ACC112 (cell line): ENCODE results near the gene HTT-AS.
A peak's percentile ranks its signal among the peaks of the same experiment; 100 is the strongest.

ENCODE experiments used
- H2AFZ ChIP-seq: fragments of 200-600 bp; sonication (generic); one replicate; pipeline ENCODE4 v1.6.0; 2017; ENCODE audit warnings: antibody characterized with exemption, low read length; ENCODE audit not compliant: unreplicated experiment
- H3K27ac ChIP-seq: fragments of 200-600 bp; sonication (generic); 2 replicates; pipeline ENCODE4 v1.5.1; 2014; ENCODE audit warnings: low read depth, mild to moderate bottlenecking, antibody characterized with exemption, low read length, moderate library complexity
- H3K27me3 ChIP-seq: fragments of 200-600 bp; sonication (generic); 2 replicates; pipeline ENCODE4 v1.6.1; 2014; ENCODE audit warnings: mild to moderate bottlenecking, antibody characterized with exemption, low read length, moderate library complexity, mixed read lengths; ENCODE audit not compliant: insufficient read depth
- H3K36me3 ChIP-seq: fragments of 200-600 bp; sonication (generic); 2 replicates; pipeline ENCODE4 v1.6.1; 2016; ENCODE audit warnings: mild to moderate bottlenecking, antibody characterized with exemption, low read length, moderate library complexity, mixed read lengths; ENCODE audit not compliant: insufficient read depth
- H3K4me1 ChIP-seq: fragments of 200-600 bp; sonication (generic); one replicate; pipeline ENCODE4 v1.6.1; 2016; ENCODE audit warnings: low read length, mixed read lengths; ENCODE audit not compliant: insufficient read depth, unreplicated experiment, control insufficient read depth
- H3K4me3 ChIP-seq: fragments of 200-600 bp; sonication (generic); 2 replicates; pipeline ENCODE4 v1.5.1; 2014; ENCODE audit warnings: mild to moderate bottlenecking, low read depth, low read length
- H3K79me2 ChIP-seq: fragments of 200-600 bp; sonication (generic); one replicate; pipeline ENCODE4 v1.6.0; 2016; ENCODE audit warnings: low read length; ENCODE audit not compliant: control insufficient read depth, unreplicated experiment, insufficient read depth

HTT-AS gene

DNA sequence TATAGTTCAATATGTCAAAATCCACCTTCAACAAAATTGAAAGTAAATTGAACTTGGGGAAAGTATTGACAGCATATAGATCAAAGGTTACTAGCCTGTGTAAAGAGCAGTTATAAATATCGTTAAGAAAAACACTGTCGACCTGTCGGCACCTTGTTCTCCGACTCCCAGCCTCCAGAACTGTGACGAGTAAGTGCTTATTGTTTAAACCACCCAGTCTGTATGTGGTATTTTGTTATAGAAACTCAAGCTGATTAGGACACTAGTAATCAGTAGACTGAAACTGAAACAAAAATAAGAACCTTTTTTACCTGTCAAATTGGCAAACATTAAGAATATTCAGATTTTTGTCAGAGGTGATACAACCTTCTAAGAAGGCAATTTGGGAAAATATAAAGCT lies 17.1 kb upstream of the HTT-AS start:
- Histone ChIP-seq H3K27me3 (no peaks in the 10 kb centered on the region), H3K79me2 (peaks cover 12% of the 10 kb centered on the region), H3K36me3 (peaks cover 7% of the 10 kb centered on the region), H2AFZ (no peak overlapping the region), H3K27ac (no peak overlapping the region), H3K4me1 (no peaks in the 10 kb centered on the region), H3K4me3 (no peak overlapping the region)

DNA sequence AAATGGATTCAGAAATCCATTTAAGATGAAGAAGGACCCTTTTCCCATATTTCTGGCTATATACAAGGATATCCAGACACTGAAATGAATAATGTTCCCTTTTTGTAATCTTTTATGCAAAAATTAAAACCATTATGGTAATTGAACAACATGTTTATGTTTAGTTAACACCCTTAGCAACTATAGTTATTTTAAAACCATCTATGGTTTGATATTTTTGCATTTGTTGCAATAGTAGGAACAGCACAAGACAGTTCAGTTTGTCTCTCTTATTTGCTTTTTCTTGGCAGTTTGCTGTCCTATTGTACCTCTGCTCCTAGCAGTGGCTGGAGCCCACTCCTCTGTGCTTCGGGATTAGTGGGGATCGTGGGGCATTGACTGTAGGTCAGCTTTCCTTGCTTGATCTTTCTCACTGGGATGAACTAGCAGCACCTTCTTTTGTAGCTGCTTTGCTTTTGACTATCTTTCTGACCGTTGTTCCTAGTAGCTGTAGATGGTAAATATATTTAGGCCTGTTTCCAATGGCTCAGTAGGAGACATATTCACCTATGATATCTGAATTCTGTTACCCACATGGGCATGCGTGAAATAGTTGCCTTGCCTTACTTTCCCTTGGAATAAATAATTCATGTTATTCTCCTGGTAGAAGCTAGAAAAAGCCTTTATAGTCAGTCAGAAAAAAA lies 12.9 kb upstream of the HTT-AS start:
- no peak overlapping the region for H3K4me3 ChIP-seq
- H3K27ac ChIP-seq = no peak overlapping the region
- no peaks in the 10 kb centered on the region for H3K27me3 ChIP-seq
- H2AFZ ChIP-seq = no peak overlapping the region
- H3K79me2 ChIP-seq = peaks cover 35% of the 10 kb centered on the region
- no peaks in the 10 kb centered on the region for H3K36me3 ChIP-seq
- no peaks in the 10 kb centered on the region for H3K4me1 ChIP-seq

DNA sequence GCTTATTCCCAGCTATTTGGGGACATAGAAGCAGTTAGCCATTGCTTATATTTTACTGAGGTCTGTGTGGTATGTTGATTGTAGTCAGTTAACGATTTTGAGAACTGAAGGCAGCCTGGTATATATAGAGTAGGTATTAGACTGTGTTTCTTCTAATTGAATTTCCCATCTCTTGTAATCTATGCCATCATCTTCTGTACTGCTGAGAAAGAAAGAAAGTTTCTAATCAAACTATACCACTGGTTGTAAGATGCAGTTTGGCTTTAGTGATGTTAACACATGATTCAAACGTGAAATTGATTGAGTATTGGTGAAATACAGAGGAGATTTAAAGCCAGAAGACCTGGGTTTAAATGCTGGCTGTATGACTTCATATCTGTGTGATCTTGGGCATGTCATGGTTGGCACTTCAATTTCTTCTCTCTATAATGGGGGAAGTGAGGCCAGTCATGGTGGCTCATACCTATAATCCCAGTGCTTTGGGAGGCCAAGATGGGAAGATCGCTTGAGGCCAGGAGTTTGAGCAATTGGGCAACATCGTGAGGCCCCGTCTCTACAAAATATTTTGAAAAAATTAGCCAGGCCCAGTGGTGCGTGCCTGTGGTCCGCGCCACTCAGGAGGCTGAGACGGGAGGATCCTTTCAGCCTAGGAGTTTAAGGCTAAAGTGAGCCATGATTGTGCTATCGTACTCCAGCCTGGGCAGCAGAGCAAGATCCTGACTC lies 11.8 kb upstream of the HTT-AS start:
- no peaks in the 10 kb centered on the region for H3K4me1 ChIP-seq
- H3K36me3 ChIP-seq = no peaks in the 10 kb centered on the region
- H2AFZ ChIP-seq = no peak overlapping the region
- no peak overlapping the region for H3K27ac ChIP-seq
- no peak overlapping the region for H3K4me3 ChIP-seq
- H3K79me2 ChIP-seq = peaks cover 44% of the 10 kb centered on the region
- H3K27me3 ChIP-seq = no peaks in the 10 kb centered on the region

DNA sequence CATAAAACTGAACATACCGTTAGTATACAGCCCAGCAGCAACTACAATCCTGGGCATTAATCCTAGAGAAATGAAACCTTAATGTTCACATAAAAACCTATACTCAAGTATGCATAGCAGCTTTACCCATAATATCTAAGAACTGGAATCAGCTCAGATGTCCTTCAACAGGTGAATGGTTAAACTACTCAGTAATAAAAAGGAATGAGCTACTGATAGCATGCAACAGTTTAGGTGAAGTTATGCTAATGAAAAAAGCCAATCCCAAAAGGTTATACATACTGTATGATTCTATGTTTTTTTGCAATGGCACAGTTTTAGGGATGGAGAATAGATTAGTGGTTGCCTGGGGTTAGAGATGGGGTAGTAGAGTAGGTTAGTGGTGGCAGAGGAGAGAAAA lies 9.4 kb upstream of the HTT-AS start:
- Histone ChIP-seq H3K36me3 (no peaks in the 10 kb centered on the region), H3K4me1 (no peaks in the 10 kb centered on the region), H3K4me3 (no peak overlapping the region), H3K27me3 (no peaks in the 10 kb centered on the region), H3K79me2 (peaks cover 62% of the 10 kb centered on the region), H3K27ac (no peak overlapping the region), H2AFZ (no peak overlapping the region)

DNA sequence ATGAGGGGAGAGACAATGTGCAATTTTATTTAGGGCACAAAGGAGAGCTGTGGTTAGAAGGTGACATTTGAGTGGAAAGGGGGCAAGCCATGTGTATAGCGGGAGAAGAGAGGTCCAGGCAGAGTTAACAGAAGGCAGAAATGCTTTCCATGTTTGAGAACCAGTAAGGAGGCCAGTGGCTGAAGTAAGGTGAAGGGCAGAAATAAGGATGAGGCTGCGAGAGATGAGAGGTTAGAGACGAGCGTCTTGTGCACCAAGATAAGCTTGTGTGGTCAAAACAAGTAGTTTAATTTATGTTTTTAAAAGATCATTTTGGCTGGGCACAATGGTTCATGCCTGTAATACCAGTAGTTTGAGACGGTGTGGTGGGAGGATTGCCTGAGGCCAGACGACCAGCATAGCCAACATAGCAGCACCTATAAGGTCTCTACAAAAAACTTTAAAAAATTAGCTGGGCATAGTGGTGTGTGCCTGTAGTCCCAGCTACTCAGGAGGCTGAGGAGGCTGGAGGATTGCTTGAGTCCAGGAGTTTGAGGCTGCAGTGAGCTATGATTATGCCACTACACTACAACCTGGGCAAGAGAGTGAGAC lies 8.7 kb upstream of the HTT-AS start:
- no peak overlapping the region for H3K4me3 ChIP-seq
- no peak overlapping the region for H3K27ac ChIP-seq
- H3K79me2 ChIP-seq = peaks cover 65% of the 10 kb centered on the region
- no peaks in the 10 kb centered on the region for H3K36me3 ChIP-seq
- H2AFZ ChIP-seq = no peak overlapping the region
- H3K27me3 ChIP-seq = no peaks in the 10 kb centered on the region
- H3K4me1 ChIP-seq = no peaks in the 10 kb centered on the region

DNA sequence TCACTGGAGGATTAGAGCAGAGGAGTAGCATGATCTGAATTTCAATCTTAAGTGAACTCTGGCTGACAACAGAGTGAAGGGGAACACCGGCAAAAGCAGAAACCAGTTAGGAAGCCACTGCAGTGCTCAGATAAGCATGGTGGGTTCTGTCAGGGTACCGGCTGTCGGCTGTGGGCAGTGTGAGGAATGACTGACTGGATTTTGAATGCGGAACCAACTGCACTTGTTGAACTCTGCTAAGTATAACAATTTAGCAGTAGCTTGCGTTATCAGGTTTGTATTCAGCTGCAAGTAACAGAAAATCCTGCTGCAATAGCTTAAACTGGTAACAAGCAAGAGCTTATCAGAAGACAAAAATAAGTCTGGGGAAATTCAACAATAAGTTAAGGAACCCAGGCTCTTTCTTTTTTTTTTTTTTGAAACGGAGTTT lies 5.4 kb upstream of the HTT-AS start:
- no peaks in the 10 kb centered on the region for H3K27me3 ChIP-seq
- no peaks in the 10 kb centered on the region for H3K36me3 ChIP-seq
- H3K27ac ChIP-seq = no peak overlapping the region
- H3K4me3 ChIP-seq = no peak overlapping the region
- H2AFZ ChIP-seq = no peak overlapping the region
- peaks cover 87% of the 10 kb centered on the region for H3K79me2 ChIP-seq
- no peaks in the 10 kb centered on the region for H3K4me1 ChIP-seq

DNA sequence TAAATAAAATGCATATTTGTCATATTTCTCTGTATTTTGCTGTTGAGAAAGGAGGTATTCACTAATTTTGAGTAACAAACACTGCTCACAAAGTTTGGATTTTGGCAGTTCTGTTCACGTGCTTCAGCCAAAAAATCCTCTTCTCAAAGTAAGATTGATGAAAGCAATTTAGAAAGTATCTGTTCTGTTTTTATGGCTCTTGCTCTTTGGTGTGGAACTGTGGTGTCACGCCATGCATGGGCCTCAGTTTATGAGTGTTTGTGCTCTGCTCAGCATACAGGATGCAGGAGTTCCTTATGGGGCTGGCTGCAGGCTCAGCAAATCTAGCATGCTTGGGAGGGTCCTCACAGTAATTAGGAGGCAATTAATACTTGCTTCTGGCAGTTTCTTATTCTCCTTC lies 3.5 kb upstream of the HTT-AS start:
- no peaks in the 10 kb centered on the region for H3K27me3 ChIP-seq
- peaks cover 74% of the 10 kb centered on the region for H3K79me2 ChIP-seq

DNA sequence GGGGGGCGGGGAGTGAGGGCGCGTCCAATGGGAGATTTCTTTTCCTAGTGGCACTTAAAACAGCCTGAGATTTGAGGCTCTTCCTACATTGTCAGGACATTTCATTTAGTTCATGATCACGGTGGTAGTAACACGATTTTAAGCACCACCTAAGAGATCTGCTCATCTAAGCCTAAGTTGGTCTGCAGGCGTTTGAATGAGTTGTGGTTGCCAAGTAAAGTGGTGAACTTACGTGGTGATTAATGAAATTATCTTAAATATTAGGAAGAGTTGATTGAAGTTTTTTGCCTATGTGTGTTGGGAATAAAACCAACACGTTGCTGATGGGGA lies 1.3 kb upstream of the HTT-AS start:
- peak overlapping the region; percentile 17 for H2AFZ ChIP-seq
- H3K4me1 ChIP-seq = no peaks in the 10 kb centered on the region
- peak overlapping the region; percentile 92 for H3K4me3 ChIP-seq
- peaks cover 55% of the 10 kb centered on the region for H3K79me2 ChIP-seq
- H3K27me3 ChIP-seq = no peaks in the 10 kb centered on the region
- H3K36me3 ChIP-seq = no peaks in the 10 kb centered on the region
- peak overlapping the region; percentile 35 for H3K27ac ChIP-seq

More for the DNA sequence above, 3.5 kb upstream of the HTT-AS start:
- Histone ChIP-seq H3K27ac (no peak overlapping the region), H3K36me3 (no peaks in the 10 kb centered on the region), H2AFZ (no peak overlapping the region), H3K4me1 (no peaks in the 10 kb centered on the region), H3K4me3 (no peak overlapping the region)

DNA sequence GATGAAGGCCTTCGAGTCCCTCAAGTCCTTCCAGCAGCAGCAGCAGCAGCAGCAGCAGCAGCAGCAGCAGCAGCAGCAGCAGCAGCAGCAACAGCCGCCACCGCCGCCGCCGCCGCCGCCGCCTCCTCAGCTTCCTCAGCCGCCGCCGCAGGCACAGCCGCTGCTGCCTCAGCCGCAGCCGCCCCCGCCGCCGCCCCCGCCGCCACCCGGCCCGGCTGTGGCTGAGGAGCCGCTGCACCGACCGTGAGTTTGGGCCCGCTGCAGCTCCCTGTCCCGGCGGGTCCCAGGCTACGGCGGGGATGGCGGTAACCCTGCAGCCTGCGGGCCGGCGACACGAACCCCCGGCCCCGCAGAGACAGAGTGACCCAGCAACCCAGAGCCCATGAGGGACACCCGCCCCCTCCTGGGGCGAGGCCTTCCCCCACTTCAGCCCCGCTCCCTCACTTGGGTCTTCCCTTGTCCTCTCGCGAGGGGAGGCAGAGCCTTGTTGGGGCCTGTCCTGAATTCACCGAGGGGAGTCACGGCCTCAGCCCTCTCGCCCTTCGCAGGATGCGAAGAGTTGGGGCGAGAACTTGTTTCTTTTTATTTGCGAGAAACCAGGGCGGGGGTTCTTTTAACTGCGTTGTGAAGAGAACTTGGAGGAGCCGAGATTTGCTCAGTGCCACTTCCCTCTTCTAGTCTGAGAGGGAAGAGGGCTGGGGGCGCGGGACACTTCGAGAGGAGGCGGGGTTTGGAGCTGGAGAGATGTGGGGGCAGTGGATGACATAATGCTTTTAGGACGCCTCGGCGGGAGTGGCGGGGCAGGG lies 711 bp upstream of the HTT-AS start:
- H2AFZ ChIP-seq = peak overlapping the region; percentile 79

DNA sequence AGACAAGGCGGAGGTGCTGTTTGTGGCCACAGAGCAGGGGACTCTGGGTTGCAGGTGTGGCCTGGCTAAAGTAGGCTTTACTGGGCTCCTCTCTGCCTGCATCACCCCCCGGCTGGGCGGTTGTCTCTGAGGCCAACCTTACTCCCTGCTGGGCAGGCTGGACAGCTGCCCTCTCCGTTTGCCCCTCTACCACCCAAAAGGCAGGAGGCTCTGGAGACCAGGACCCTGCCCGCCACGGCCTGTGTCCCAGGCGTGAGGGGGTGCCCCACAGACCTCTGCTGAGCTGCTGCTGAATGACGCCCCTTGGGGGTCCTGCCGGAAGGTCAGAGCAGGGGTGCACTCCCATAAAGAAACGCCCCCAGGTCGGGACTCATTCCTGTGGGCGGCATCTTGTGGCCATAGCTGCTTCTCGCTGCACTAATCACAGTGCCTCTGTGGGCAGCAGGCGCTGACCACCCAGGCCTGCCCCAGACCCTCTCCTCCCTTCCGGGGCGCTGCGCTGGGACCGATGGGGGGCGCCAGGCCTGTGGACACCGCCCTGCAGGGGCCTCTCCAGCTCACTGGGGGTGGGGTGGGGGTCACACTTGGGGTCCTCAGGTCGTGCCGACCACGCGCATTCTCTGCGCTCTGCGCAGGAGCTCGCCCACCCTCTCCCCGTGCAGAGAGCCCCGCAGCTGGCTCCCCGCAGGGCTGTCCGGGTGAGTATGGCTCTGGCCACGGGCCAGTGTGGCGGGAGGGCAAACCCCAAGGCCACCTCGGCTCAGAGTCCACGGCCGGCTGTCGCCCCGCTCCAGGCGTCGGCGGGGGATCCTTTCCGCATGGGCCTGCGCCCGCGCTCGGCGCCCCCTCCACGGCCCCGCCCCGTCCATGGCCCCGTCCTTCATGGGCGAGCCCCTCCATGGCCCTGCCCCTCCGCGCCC lies 920 bp downstream of the HTT-AS start:
- no peaks in the 10 kb centered on the region for H3K27me3 ChIP-seq
- peaks cover 34% of the 10 kb centered on the region for H3K79me2 ChIP-seq
- peak overlapping the region; percentile 75 for H3K4me3 ChIP-seq
- H3K27ac ChIP-seq = no peak overlapping the region
- no peaks in the 10 kb centered on the region for H3K36me3 ChIP-seq
- no peaks in the 10 kb centered on the region for H3K4me1 ChIP-seq
- peak overlapping the region; percentile 21 for H2AFZ ChIP-seq

More for the DNA sequence above, 711 bp upstream of the HTT-AS start:
- Histone ChIP-seq H3K79me2 (peaks cover 50% of the 10 kb centered on the region), H3K36me3 (no peaks in the 10 kb centered on the region), H3K4me1 (no peaks in the 10 kb centered on the region), H3K27ac (peak overlapping the region; percentile 83), H3K4me3 (peak overlapping the region; percentile 92), H3K27me3 (no peaks in the 10 kb centered on the region)
